HG02610 (cell line): ENCODE results near the gene SLC26A8.
"Not testable (repeated sequence)": the region's sequence is repeated elsewhere in the genome, so short reads cannot be mapped to it uniquely, and the experiment has no call there.

Experiments
- ATAC-seq: cut with Tn5 transposase; IDR thresholded peaks from one replicate; pipeline ENCODE4 v1.9.1; 2021; ENCODE audit warnings: mild to moderate bottlenecking, moderate library complexity; ENCODE audit not compliant: unreplicated experiment

SLC26A8 gene

GRCh38 chr6:36018339-36018738, 6.1 kb downstream of the SLC26A8 start:
- no peak for ATAC-seq

- no peak for ATAC-seq
Measured at GRCh38 chr6:36015666-36016065, 8.8 kb downstream of the SLC26A8 start.

GRCh38 chr6:36000451-36000850, 24.0 kb downstream of the SLC26A8 start:
- ATAC-seq: no peak

GRCh38 chr6:35993150-35993549, 31.3 kb downstream of the SLC26A8 start:
- no peak for ATAC-seq

GRCh38 chr6:35988047-35988446, 36.4 kb downstream of the SLC26A8 start:
- ATAC-seq: not testable (repeated sequence)

GRCh38 chr6:35984701-35985100, 39.7 kb downstream of the SLC26A8 start:
- ATAC-seq: no peak

- no peak for ATAC-seq
Measured at GRCh38 chr6:35980991-35981645, 43.3 kb downstream of the SLC26A8 start.

GRCh38 chr6:35980126-35980525, 44.3 kb downstream of the SLC26A8 start:
- ATAC-seq: not testable (repeated sequence)

GRCh38 chr6:35977308-35977707, 47.1 kb downstream of the SLC26A8 start:
- no peak for ATAC-seq

GRCh38 chr6:35973670-35974222, 50.7 kb downstream of the SLC26A8 start:
- ATAC-seq: peak; percentile 57

- ATAC-seq: no peak
Measured at GRCh38 chr6:35972471-35973367, 51.7 kb downstream of the SLC26A8 start.

GRCh38 chr6:35970181-35970580, 54.3 kb downstream of the SLC26A8 start:
- ATAC-seq: no peak

- no peak for ATAC-seq
Measured at GRCh38 chr6:35969646-35970045, 54.8 kb downstream of the SLC26A8 start.

- ATAC-seq: no peak
Measured at GRCh38 chr6:35968821-35969220, 55.6 kb downstream of the SLC26A8 start.

GRCh38 chr6:35967076-35967774, 57.2 kb downstream of the SLC26A8 start:
- ATAC-seq: no peak

GRCh38 chr6:35962779-35963560, 61.5 kb downstream of the SLC26A8 start:
- ATAC-seq: no peak

GRCh38 chr6:35960187-35960586, 64.3 kb downstream of the SLC26A8 start:
- ATAC-seq: no peak

- no peak for ATAC-seq
Measured at GRCh38 chr6:35955970-35956369, 68.5 kb downstream of the SLC26A8 start.

- no peak for ATAC-seq
Measured at GRCh38 chr6:35955521-35955920, 68.9 kb downstream of the SLC26A8 start.

GRCh38 chr6:35955071-35955470, 69.4 kb downstream of the SLC26A8 start:
- no peak for ATAC-seq
